Measurements from ENCODE around the gene CRYL1. TPM values are rescaled to one million over a fixed set of nuclear protein-coding genes. Genes with fewer than 3 reads are reported as not detected.

CRYL1 gene
- total and polyA plus RNA-seq, 2 experiments from 2014 or later = 41.6 to 43.6 TPM

- Histone ChIP-seq H3K27ac (no peak overlapping the region), H3K9me3 (ENCODE audit: low read depth) (no peaks in the 10 kb centered on the region), H3K4me1 (ENCODE audit: low read depth) (peaks cover 3% of the 10 kb centered on the region), H3K4me3 (no peak overlapping the region), H3K36me3 (no peaks in the 10 kb centered on the region), H3K27me3 (no peaks in the 10 kb centered on the region)
- DNase-seq (ENCODE audit: low read depth in 1 of 2, low spot score in 1 of 2) = no peak
- no peak for TF ChIP-seq CTCF (IDR thresholded peaks at IDR 0.05; ENCODE audit: low read depth, low read length)
Measured at GRCh38 chr13:20514866-20515265, 10.8 kb downstream of the CRYL1 start.

- Histone ChIP-seq H3K27me3 (no peaks in the 10 kb centered on the region), H3K27ac (no peak overlapping the region), H3K36me3 (no peaks in the 10 kb centered on the region), H3K9me3 (ENCODE audit: low read depth) (no peaks in the 10 kb centered on the region), H3K4me1 (ENCODE audit: low read depth) (peaks cover 3% of the 10 kb centered on the region), H3K4me3 (no peak overlapping the region)
- no peak for DNase-seq (ENCODE audit: low read depth in 1 of 2, low spot score in 1 of 2)
- no peak for TF ChIP-seq CTCF (IDR thresholded peaks at IDR 0.05; ENCODE audit: low read depth, low read length)
Measured at GRCh38 chr13:20513466-20513995, 12.1 kb downstream of the CRYL1 start.

GRCh38 chr13:20512042-20512683 lies 13.5 kb downstream of the CRYL1 start:
- Histone ChIP-seq H3K27ac (peak overlapping the region; percentile 40), H3K27me3 (no peaks in the 10 kb centered on the region), H3K4me3 (no peak overlapping the region), H3K9me3 (ENCODE audit: low read depth) (no peaks in the 10 kb centered on the region), H3K36me3 (no peaks in the 10 kb centered on the region), H3K4me1 (ENCODE audit: low read depth) (peaks cover 3% of the 10 kb centered on the region)
- peak in 1 of 2 donors; percentile 12 for DNase-seq (ENCODE audit: low read depth in 1 of 2, low spot score in 1 of 2)
- no peak for TF ChIP-seq CTCF (IDR thresholded peaks at IDR 0.05; ENCODE audit: low read depth, low read length)

GRCh38 chr13:20506696-20507095 lies 19.0 kb downstream of the CRYL1 start:
- Histone ChIP-seq H3K4me3 (no peak overlapping the region), H3K27me3 (no peaks in the 10 kb centered on the region)
- TF ChIP-seq CTCF (IDR thresholded peaks at IDR 0.05; ENCODE audit: low read depth, low read length) = no peak

GRCh38 chr13:20505405-20506366 lies 20.0 kb downstream of the CRYL1 start:
- Histone ChIP-seq H3K4me3 (no peak overlapping the region), H3K9me3 (ENCODE audit: low read depth) (no peaks in the 10 kb centered on the region), H3K27me3 (no peaks in the 10 kb centered on the region), H3K4me1 (ENCODE audit: low read depth) (no peaks in the 10 kb centered on the region), H3K27ac (no peak overlapping the region), H3K36me3 (no peaks in the 10 kb centered on the region)
- no peak for TF ChIP-seq CTCF (IDR thresholded peaks at IDR 0.05; ENCODE audit: low read depth, low read length)
- DNase-seq (ENCODE audit: low read depth in 1 of 2, low spot score in 1 of 2) = no peak

More at GRCh38 chr13:20506696-20507095, 19.0 kb downstream of the CRYL1 start:
- Histone ChIP-seq H3K4me1 (ENCODE audit: low read depth) (no peaks in the 10 kb centered on the region), H3K27ac (no peak overlapping the region), H3K9me3 (ENCODE audit: low read depth) (no peaks in the 10 kb centered on the region), H3K36me3 (no peaks in the 10 kb centered on the region)
- no peak for DNase-seq (ENCODE audit: low read depth in 1 of 2, low spot score in 1 of 2)

Measured in cardiac muscle cell (in vitro differentiated cells and primary cell).